ENCODE measurements around the gene SIM1.

Gene SIM1

GRCh38 chr6:100382767-100383195, 81.9 kb downstream of the SIM1 start:
- TF ChIP-seq, protein P1, sequence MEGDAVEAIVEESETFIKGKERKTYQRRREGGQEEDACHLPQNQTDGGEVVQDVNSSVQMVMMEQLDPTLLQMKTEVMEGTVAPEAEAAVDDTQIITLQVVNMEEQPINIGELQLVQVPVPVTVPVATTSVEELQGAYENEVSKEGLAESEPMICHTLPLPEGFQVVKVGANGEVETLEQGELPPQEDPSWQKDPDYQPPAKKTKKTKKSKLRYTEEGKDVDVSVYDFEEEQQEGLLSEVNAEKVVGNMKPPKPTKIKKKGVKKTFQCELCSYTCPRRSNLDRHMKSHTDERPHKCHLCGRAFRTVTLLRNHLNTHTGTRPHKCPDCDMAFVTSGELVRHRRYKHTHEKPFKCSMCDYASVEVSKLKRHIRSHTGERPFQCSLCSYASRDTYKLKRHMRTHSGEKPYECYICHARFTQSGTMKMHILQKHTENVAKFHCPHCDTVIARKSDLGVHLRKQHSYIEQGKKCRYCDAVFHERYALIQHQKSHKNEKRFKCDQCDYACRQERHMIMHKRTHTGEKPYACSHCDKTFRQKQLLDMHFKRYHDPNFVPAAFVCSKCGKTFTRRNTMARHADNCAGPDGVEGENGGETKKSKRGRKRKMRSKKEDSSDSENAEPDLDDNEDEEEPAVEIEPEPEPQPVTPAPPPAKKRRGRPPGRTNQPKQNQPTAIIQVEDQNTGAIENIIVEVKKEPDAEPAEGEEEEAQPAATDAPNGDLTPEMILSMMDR (IDR thresholded peaks at IDR 0.05; ENCODE audit: insufficient read depth, low read depth, low read length, missing control alignments), result no peak
- no peak for DNase-seq (ENCODE audit: low read depth)
- no peak overlapping the region for H3K4me3 ChIP-seq (ENCODE audit: low read length)

- H3K4me3 ChIP-seq (ENCODE audit: low read length), result no peak overlapping the region
- TF ChIP-seq, protein P1 (IDR thresholded peaks at IDR 0.05; ENCODE audit: insufficient read depth, low read depth, low read length, missing control alignments), result no peak
Measured at GRCh38 chr6:100382031-100382430, 82.7 kb downstream of the SIM1 start.

GRCh38 chr6:100381111-100381510, 83.6 kb downstream of the SIM1 start:
- DNase-seq (ENCODE audit: low read depth), result no peak
- TF ChIP-seq, protein P1 (IDR thresholded peaks at IDR 0.05; ENCODE audit: insufficient read depth, low read depth, low read length, missing control alignments), result no peak
- H3K4me3 ChIP-seq (ENCODE audit: low read length), result no peak overlapping the region

More at GRCh38 chr6:100382031-100382430, 82.7 kb downstream of the SIM1 start:
- DNase-seq (ENCODE audit: low read depth), result peak; percentile 73

DNA sequence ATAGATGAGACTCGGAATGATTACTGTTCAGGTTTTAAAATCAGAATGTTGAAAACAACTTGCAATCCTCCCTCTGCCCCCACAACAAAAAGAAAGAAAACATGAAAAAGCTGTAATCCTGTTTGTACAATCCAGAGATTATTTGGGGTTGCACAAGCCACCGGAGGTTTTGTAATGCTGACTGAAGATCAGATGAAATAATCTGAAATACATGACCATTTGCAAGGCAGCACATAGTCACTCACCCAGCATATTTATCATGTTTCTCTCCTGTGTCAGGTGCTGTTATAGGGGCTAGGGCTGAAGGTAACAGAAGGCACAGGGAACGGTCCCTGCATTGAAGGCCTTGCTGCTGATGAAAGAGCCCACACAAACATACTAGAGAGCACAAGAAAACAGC, 85.3 kb downstream of the SIM1 start:
- DNase-seq (ENCODE audit: low read depth), result no peak
- no peak overlapping the region for H3K4me3 ChIP-seq (ENCODE audit: low read length)
- TF ChIP-seq, protein P1 (IDR thresholded peaks at IDR 0.05; ENCODE audit: insufficient read depth, low read depth, low read length, missing control alignments), result no peak

GRCh38 chr6:100378576-100378975, 86.1 kb downstream of the SIM1 start:
- H3K4me3 ChIP-seq (ENCODE audit: low read length), result no peak overlapping the region
- no peak for DNase-seq (ENCODE audit: low read depth)
- TF ChIP-seq, protein P1 (IDR thresholded peaks at IDR 0.05; ENCODE audit: insufficient read depth, low read depth, low read length, missing control alignments), result no peak

DNA sequence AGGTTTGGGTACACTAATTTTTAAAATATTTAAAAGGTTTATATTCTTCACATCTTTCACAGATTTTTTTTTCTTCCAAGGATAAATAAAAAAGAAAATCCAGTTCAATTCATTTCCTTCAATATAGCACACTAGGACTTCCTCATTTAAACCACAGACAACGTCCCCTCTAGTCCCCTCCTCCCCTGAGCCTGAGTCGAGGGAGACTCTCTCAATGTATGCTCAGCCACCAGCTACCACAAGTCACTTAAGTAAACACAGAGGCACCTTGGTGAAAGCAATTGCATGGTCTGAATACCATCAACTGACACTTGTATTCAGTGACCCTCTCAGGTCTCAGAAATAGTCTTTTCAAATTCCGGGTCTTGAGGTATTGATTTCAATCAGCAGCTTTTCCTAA, 88.6 kb downstream of the SIM1 start:
- no peak overlapping the region for H3K4me3 ChIP-seq (ENCODE audit: low read length)
- no peak for DNase-seq (ENCODE audit: low read depth)
- TF ChIP-seq, protein P1 (IDR thresholded peaks at IDR 0.05; ENCODE audit: insufficient read depth, low read depth, low read length, missing control alignments), result no peak

GRCh38 chr6:100372326-100373091, 92.2 kb downstream of the SIM1 start:
- DNase-seq (ENCODE audit: low read depth), result no peak
- TF ChIP-seq, protein P1 (IDR thresholded peaks at IDR 0.05; ENCODE audit: insufficient read depth, low read depth, low read length, missing control alignments), result no peak
- no peak overlapping the region for H3K4me3 ChIP-seq (ENCODE audit: low read length)
